PC-3 (cell line): ENCODE data around the gene RRAGC. TPM values are rescaled to one million over a fixed set of nuclear protein-coding genes. Genes with fewer than 3 reads are reported as not detected.

ENCODE experiments used
- ATAC-seq: fragments of 200-7000 bp; cut with Tn5 transposase; 2 replicates; pipeline ENCODE4 v1.9.1; 2020; ENCODE audit warnings: mild to moderate bottlenecking, moderate library complexity
- BruUV-seq: library from RNA; stranded (reverse); fragments of 400-500 nt; replicated peaks from 2 replicates; lab custom pipeline; 2021; lab: Mats Ljungman, UMichigan
- CTCF ChIA-PET: fragments of 300-600 bp; sonication (Branson Sonifier 250); formaldehyde crosslinking; loops from one replicate; lab custom pipeline; 2022; ENCODE audit warnings: antibody characterized with exemption; lab: Charles Lee
- POLR2A ChIA-PET: fragments of 300-600 bp; sonication (Branson Sonifier 250); formaldehyde crosslinking; loops from one replicate; lab custom pipeline; 2022; ENCODE audit warnings: antibody characterized with exemption; ENCODE audit not compliant: unreplicated experiment; lab: Charles Lee
- DNase-seq: peaks from one replicate; pipeline ENCODE4 v3.0.0-alpha.2; 2015
- H2AFZ ChIP-seq: fragments of 300-600 bp; sonication (generic); 2 replicates; pipeline ENCODE4 v1.6.0; 2016; ENCODE audit warnings: antibody characterized with exemption, low read length
- H3F3A ChIP-seq: fragments of 300-600 bp; sonication (generic); one replicate; pipeline ENCODE4 v1.6.0; 2017; ENCODE audit warnings: antibody characterized with exemption, low read length, control low read depth, mild to moderate bottlenecking; ENCODE audit not compliant: unreplicated experiment
- H3K27ac ChIP-seq: fragments of 300-600 bp; sonication (generic); 2 replicates; pipeline ENCODE4 v1.5.1; 2016; ENCODE audit warnings: mild to moderate bottlenecking, low read length
- H3K27me3 ChIP-seq: fragments of 300-600 bp; sonication (generic); 2 replicates; pipeline ENCODE4 v1.6.1; 2016; ENCODE audit warnings: low read length, mixed read lengths
- H3K36me3 ChIP-seq: fragments of 300-600 bp; sonication (generic); 2 replicates; pipeline ENCODE4 v1.6.1; 2016; ENCODE audit warnings: low read depth, mixed run types, low read length, mixed read lengths
- H3K4me1 ChIP-seq: fragments of 300-600 bp; sonication (generic); 2 replicates; pipeline ENCODE4 v1.5.1; 2016; ENCODE audit warnings: low read length; ENCODE audit not compliant: insufficient read depth
- H3K4me2 ChIP-seq: fragments of 300-600 bp; sonication (generic); 2 replicates; pipeline ENCODE4 v1.6.0; 2016; ENCODE audit warnings: low read length
- H3K4me3 ChIP-seq: fragments of 300-600 bp; sonication (generic); 2 replicates; pipeline ENCODE4 v1.5.1; 2016; ENCODE audit warnings: mild to moderate bottlenecking, low read length, mixed read lengths
- H3K79me2 ChIP-seq: fragments of 300-600 bp; sonication (generic); 2 replicates; pipeline ENCODE4 v1.6.1; 2017; ENCODE audit warnings: low read length, mixed read lengths
- H3K9ac ChIP-seq: fragments of 300-600 bp; sonication (generic); 2 replicates; pipeline ENCODE4 v1.6.0; 2016; ENCODE audit warnings: mild to moderate bottlenecking, low read length
- H3K9me2 ChIP-seq: fragments of 300-600 bp; sonication (generic); replicated peaks from 2 replicates; pipeline ENCODE4 v1.6.1; 2016; ENCODE audit warnings: mixed run types, low read length, mixed read lengths
- H3K9me3 ChIP-seq: fragments of 300-600 bp; sonication (generic); 2 replicates; pipeline ENCODE4 v1.6.1; 2016; ENCODE audit warnings: low read length, mixed read lengths
- H4K20me1 ChIP-seq: fragments of 300-600 bp; sonication (generic); 2 replicates; pipeline ENCODE4 v1.6.1; 2016; ENCODE audit warnings: low read length, mixed read lengths
- CTCF ChIP-seq: fragments of 300-600 bp; sonication (generic); conservative IDR thresholded peaks from 2 replicates; pipeline ENCODE4 v1.5.1; 2017; ENCODE audit warnings: antibody characterized with exemption, low read depth, mild to moderate bottlenecking, low read length
- EZH2 ChIP-seq: fragments of 300-600 bp; sonication (generic); IDR thresholded peaks from one replicate; pipeline ENCODE4 v1.6.1; 2017; ENCODE audit warnings: antibody characterized with exemption, mild to moderate bottlenecking, low read length; ENCODE audit not compliant: unreplicated experiment
- EZH2phosphoT487 ChIP-seq: fragments of 300-600 bp; sonication (generic); IDR thresholded peaks from 2 replicates; pipeline ENCODE4 v1.6.1; 2018; ENCODE audit warnings: mild to moderate bottlenecking, antibody characterized with exemption, low read length, borderline replicate concordance
- intact Hi-C: fragments of 100-400 bp; cut with micrococcal nuclease; formaldehyde crosslinking; loops from 2 replicates; pipeline ENCODE4 v1.9.0; 2023
- total RNA-seq: library from RNA; depleted of rRNA; stranded (reverse); fragments of >200 nt; gene quantifications from 2 replicates; pipeline ENCODE4 v1.2.3, GENCODE V29; 2014

The RRAGC gene
- total RNA-seq, 1 experiment from 2014 or later, result 7.0 TPM

GRCh38 chr1:38791892-38792291, 67.7 kb downstream of the RRAGC start:
- H3K36me3 ChIP-seq, result no peaks in the 10 kb centered on the region
- H3K4me2 ChIP-seq, result no peak overlapping the region
- ATAC-seq, result no peak
- H3K9ac ChIP-seq, result no peak overlapping the region
- H3K27me3 ChIP-seq, result peaks cover 52% of the 10 kb centered on the region
- no peaks in the 10 kb centered on the region for H3K9me2 ChIP-seq
- TF ChIP-seq CTCF (no peak), EZH2phosphoT487 (no peak), EZH2 (no peak)
- intact Hi-C loops, result no loop called here
- no peak for DNase-seq
- no peaks in the 10 kb centered on the region for H3K4me1 ChIP-seq
- no peaks in the 10 kb centered on the region for H3K79me2 ChIP-seq
- no peak overlapping the region for H3K4me3 ChIP-seq
- no peaks in the 10 kb centered on the region for H4K20me1 ChIP-seq
- H2AFZ ChIP-seq, result no peak overlapping the region
- CTCF ChIA-PET, result no interaction called here
- no peak overlapping the region for H3K27ac ChIP-seq
- no peaks in the 10 kb centered on the region; the same call in 1 of the 2 replicates for H3K9me3 ChIP-seq
- BruUV-seq, result no TSS peak
- POLR2A ChIA-PET, result no interaction called here
- H3F3A ChIP-seq, result no peaks in the 10 kb centered on the region

- Histone ChIP-seq H3K4me2 (no peak overlapping the region), H3K79me2 (no peaks in the 10 kb centered on the region), H3K36me3 (no peaks in the 10 kb centered on the region), H3K4me1 (no peaks in the 10 kb centered on the region), H3K9me3 (no peaks in the 10 kb centered on the region; the same call in 1 of the 2 replicates), H3K9ac (no peak overlapping the region), H3K4me3 (no peak overlapping the region), H3K27ac (no peak overlapping the region), H3F3A (no peaks in the 10 kb centered on the region), H4K20me1 (no peaks in the 10 kb centered on the region), H2AFZ (no peak overlapping the region), H3K27me3 (peaks cover 50% of the 10 kb centered on the region), H3K9me2 (no peaks in the 10 kb centered on the region)
- TF ChIP-seq EZH2phosphoT487 (no peak), CTCF (no peak), EZH2 (no peak)
- DNase-seq (no peak), ATAC-seq (no peak)
- intact Hi-C loops, result no loop called here
- BruUV-seq, result no TSS peak
- POLR2A ChIA-PET, result no interaction called here
- CTCF ChIA-PET, result no interaction called here
Measured at GRCh38 chr1:38791164-38791515, 68.4 kb downstream of the RRAGC start.

- Histone ChIP-seq H3K4me2 (no peak overlapping the region), H4K20me1 (no peaks in the 10 kb centered on the region), H2AFZ (no peak overlapping the region), H3K27me3 (peaks cover 45% of the 10 kb centered on the region), H3K4me1 (no peaks in the 10 kb centered on the region), H3K4me3 (no peak overlapping the region), H3F3A (no peaks in the 10 kb centered on the region), H3K9ac (no peak overlapping the region), H3K27ac (no peak overlapping the region), H3K36me3 (no peaks in the 10 kb centered on the region), H3K9me3 (no peaks in the 10 kb centered on the region; the same call in 1 of the 2 replicates), H3K79me2 (no peaks in the 10 kb centered on the region), H3K9me2 (no peaks in the 10 kb centered on the region)
- TF ChIP-seq EZH2 (no peak), EZH2phosphoT487 (no peak), CTCF (no peak)
- ATAC-seq (no peak), DNase-seq (no peak)
- ChIA-PET POLR2A (no interaction called here), CTCF (no interaction called here)
- intact Hi-C loops, result no loop called here
- BruUV-seq, result no TSS peak
Measured at GRCh38 chr1:38790422-38791163, 69.0 kb downstream of the RRAGC start.
